ENCODE data around the gene IL17REL.

Gene IL17REL

DNA sequence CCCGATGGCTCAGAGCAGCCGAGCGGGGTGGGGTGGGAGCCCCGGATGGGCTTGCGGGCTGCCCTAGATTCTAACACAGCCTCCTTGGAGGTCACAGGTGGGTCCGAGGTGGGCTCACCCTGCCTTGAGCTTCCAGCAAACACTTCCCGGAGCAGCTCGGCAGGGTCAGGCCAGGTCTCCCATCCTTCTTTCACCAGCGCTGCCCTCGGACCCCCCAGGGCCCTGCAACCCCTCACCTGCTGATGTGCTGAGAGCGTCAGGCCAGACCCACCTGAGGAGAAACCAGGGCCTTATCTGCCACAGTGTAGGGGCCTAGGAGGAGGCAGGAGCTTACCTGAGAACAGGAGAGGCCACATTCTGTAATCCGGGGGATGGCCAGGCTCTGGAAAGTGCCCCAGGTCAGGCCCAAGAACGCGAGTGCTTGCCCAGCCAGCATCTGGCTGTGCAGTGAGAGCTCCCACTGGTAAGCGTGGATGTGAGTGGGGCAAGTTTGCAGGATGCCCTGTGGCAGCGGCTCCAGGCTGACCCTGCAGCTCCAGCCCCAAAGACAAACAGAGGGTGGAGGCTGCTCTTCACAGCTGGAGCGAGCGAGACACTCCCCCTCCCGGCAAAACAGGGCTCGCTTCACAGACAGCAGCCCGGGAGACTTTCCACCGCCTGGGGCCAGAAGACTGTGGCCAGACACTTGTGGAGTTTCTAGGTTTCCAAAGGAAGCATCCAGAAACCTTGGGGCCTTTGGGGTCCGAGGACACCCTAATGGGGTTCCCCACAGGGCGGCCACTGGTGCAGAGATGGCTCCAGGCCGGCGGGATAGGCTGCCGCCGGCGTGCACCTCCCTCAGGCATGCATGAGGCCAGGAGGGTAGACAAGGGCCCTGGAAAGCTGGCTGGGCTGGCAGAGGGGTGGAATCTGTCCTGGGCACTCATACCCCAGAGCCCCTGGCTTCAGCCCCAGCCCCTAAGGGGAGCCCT is at the start of gene IL17REL:
Gene IL17REL (minus strand): TSS at position 555 of the 971 bp plus-strand sequence. CDS start 119 bp downstream, at position 436.
- DNase-seq = peak in 4 of 10 donors; percentile 11 to 84 (median 42)
- intact Hi-C loops (cut with DNase I) = no loop called here

DNA sequence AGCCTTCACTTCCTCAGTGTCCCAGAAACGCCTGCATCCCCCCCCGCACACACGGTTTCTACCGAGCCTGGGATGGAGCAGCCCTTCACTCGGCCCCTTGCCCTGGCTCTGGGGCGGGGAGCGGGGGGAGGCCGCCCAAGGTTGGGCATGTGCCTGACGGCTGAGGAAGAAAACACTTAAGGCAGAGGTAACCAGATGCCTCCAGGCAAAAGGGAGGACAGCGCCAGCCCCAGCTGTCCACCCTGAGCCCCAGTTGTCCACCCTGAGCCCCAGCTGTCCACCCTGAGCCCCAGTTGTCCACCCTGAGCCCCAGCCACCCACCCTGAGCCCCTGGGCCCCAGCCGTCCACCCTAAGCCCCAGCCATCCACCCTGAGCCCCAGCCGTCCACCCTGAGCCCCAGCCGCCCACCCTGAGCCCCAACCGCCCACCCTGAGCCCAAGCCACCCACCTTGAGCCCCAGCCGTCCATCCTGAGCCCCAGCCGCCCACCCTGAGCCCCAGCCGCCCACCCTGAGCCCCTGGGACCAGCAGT is 49.3 kb upstream of the IL17REL start:
- peak in 4 of 10 donors; percentile 6 to 65 (median 51) for DNase-seq
- intact Hi-C loops (cut with DNase I) = no loop called here

DNA sequence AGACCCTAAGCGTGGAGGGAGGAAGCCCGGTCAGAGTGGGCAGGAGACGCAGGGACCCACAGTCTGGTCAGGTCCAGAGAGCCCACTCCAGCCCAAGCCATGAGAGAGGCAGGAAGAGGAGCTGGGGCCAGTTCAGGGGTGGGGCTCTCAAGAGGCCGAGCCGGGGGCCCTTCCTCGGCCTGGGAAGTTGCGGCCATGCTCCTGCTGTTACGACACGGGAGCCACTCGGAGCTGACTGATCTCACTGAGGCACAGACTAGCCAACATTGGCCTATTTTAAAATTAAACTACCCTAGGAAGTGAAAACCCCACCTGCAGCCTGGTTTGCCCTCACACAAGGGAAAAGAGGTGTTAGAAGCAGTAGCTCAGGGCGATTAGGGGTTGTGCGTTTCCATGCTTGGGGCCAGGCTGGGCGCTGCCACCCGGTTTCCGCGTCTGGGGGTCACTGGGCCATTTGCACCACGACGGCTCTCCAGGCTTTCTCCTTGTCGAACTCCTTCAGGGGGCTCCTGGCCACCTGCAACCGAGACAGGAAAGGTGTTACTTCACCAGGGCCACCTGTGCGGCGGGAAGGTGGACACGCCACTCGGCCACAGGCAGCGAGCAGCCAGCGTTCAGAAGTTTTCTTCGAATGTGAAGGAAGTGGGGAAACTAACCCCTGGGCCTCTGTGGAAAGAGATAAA is 48.7 kb upstream of the IL17REL start:
- intact Hi-C loops (cut with DNase I) = no loop called here
- peak in 1 of 10 donors; percentile 67 for DNase-seq

DNA sequence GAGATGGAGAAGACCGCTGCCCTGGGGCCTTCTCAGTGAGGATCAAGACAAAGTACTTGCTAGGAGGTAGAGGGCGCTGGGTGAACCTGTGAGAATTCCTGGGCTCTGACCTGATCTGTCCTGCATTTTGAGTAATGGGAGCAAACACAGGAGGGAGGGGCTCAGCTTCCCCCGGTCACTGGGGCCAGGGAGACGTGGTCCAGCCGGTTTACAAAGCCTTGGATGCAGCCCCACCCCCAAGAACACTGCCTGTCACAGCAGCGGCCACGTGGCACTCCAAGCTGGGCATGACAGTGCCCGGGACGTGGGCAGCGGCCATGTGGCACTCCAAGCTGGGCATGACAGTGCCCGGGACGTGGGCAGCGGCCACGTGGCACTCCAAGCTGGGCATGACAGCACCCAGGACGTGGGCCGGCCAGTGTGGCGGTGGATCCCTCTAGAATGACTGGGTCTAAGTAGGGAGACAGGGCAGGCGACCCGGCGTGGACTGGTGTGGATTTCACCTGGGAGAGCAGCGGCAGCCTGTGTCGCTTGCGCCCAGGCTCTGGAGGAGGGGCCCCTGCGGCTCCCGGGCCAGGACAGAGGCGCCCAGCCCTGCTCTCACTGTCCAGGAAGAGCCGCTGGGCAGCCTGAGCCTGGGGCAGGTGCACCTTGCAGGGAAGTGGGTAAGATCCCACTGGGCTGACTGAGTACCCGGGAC is 48.0 kb upstream of the IL17REL start:
- DNase-seq = peak in 4 of 10 donors; percentile 19 to 80 (median 74)
- intact Hi-C loops (cut with DNase I) = no loop called here

DNA sequence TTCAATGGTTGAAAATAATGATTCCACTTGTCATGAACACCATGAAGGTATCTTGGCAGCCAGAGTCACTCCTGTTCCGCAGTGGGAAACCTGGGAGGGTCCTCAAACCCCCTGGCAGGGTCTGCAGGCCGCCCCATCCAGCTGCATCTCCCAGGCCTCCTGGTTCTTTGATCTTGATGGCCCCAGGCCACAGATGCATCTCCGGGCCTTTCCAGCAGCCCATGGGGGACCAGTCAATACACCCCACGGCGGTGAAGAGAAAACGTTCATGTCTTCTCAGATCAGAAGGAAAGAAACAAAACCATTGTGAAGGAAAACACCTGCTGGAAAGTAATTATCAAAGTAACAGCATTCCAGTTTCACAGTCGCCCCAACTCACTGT is 47.3 kb upstream of the IL17REL start:
- peak in 1 of 10 donors; percentile 40 for DNase-seq
- intact Hi-C loops (cut with DNase I) = no loop called here

DNA sequence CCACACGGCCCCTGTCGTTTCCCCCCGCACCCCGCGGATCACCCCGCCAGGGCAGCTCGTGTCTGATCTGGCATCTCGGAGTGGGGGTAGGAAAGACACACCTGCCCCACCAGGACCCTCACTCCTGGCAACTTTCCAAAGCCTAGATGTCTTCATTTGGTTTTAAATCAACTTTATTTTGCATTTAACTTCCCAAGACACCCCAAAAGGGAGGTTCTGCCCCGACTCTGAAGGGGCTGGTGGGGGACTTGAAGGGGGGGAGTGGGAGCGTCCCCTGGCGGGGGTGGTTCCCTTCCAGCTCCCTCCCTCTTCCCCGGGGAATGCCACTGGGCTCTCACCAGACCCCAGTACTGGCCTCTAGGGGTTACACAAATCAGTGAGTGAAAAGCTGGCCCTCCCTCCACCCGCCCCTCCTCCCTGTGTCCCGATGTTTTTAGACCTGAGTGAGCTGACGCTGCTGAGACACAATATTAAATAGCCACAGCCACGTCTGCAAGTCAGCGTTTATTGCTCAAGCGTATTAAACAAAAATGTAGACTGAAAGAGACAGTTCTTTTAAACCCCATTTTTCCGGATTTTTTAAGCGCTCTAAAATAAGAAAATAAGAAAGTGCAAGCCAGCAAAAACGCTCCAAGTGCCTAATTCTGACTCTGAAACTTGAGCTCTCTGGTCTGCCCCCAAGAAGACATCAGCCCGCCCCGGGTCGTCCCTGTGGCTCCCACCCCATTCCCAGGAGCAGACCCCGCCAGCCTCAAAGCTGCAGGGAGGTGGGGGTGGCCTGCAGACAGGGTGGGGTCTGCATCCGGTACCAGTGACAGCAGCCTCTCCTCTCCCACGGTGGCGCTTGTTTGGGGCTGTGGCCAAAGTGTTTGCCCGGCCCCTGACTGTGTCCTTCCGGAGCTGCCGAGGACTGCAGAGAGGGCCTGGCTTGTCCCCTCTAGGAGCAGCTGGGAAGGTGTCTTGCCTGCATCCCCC is 46.6 kb upstream of the IL17REL start:
- DNase-seq = peak in 2 of 10 donors; percentile 52 to 78
- intact Hi-C loops (cut with DNase I) = loop anchor here (1.0 kb wide), 1 partner anchor 39 kb away; no protein-coding TSS in a partner anchor

- intact Hi-C loops (cut with DNase I) = loop anchor here (1.0 kb wide), 1 partner anchor 40 kb away; no protein-coding TSS in a partner anchor
- DNase-seq = peak in 3 of 10 donors; percentile 59 to 63 (median 61)
These were observed 45.7 kb upstream of the IL17REL start, which contains the start of gene TTLL8 for GRCh38 chr22:50058061-50058905. TSS of gene TTLL8 (minus strand) at chr22:50058298.

DNA sequence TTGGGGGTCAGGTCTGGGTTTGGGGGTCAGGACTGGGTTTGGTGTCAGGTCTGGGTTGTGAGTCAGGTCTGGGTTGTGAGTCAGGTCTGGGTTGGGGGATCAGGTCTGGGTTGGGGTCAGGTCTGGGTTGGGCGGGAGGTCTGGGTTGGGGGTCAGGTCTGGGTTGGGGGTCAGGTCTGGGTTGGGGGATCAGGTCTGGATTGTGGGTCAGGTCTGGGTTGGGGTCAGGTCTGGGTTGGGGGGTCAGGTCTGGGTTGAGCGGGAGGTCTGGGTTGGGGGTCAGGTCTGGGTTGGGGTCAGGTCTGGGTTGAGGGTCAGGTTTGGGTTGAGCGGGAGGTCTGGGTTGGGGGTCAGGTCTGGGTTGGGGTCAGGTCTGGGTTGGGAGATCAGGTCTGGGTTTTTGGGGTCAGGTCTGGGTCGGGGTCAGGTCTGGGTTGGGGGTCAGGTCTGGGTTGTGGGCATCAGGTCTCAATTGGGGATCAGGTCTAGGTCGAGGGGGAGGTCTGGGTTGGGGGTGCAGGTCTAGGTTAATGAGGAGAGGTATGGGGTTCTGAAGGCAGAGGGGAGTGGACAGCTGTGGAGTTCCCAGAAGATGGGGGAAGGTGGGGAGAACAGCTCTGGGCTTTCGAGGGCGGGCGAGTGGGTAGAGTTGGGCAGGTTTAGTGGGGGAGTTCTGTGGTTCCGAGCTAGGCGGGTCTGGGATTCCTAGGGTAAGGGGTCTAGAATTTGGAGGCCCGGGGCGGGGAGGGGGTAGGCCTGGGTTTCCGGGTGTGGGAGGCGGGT is 44.9 kb upstream of the IL17REL start:
- peak in 3 of 10 donors; percentile 47 to 70 (median 69) for DNase-seq
- intact Hi-C loops (cut with DNase I) = loop anchor here (1.0 kb wide), 1 partner anchor 41 kb away; no protein-coding TSS in a partner anchor

DNA sequence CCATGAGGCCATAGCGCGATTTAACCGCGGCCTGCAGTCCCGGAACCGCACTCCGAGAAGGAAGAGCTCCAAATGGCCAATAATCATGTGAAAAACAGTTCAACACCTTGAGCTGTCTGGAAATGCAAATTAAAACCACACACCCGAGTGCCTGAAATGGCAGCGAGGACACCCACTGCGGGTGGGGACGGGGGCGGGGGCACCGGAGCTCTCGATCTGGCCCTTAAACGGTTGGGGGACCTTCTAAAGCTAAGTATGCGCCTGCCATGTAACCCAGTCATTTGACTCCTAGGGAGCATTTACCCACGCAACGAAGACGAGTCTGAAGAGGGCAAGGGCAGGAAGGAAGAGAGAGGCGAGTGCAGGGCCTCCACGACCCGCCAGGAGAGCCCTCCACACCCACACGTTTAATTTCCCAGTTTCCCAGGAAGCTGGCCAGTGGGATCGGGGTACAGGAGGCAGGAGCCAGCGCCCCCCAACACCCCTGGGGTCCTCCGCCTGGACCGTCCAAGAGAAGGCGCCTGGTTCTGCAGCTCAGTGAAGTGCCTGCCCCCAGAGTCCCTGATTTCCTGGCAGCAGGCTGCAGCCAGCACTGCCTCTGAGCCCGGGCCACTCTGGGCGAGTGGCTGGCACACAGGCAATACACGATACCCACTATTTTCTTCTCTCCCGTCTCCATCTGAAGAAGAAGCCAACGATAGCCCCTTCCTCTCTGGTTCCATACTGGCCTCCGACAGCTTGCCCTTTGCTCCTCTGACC is 43.8 kb upstream of the IL17REL start:
- peak in 3 of 10 donors; percentile 39 to 70 (median 46) for DNase-seq
- intact Hi-C loops (cut with DNase I) = no loop called here

GRCh38 chr22:50053861-50054260 is 41.3 kb upstream of the IL17REL start:
- intact Hi-C loops (cut with DNase I) = no loop called here
- DNase-seq = peak in 3 of 10 donors; percentile 13 to 49 (median 19)

DNA sequence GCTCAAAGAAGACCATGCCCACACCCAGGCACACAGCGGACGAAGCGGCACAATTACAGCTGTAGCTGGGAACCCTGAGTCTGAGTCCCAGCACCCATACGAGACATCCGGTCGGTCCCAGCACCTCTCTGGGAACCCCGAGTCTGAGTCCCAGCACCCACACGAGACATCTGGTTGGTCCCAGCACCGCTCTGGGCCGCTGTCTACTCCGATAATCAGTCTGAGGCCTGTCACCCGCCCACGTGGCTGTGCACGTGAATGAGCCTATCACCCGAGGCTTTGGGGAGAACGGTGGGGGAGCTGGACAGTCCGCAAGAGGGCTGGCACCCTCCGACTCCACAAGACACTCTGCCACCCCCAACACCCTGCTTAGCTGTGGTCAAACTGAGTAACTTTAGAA is 39.4 kb upstream of the IL17REL start:
- peak in 4 of 10 donors; percentile 3 to 61 (median 42) for DNase-seq
- intact Hi-C loops (cut with DNase I) = no loop called here

DNA sequence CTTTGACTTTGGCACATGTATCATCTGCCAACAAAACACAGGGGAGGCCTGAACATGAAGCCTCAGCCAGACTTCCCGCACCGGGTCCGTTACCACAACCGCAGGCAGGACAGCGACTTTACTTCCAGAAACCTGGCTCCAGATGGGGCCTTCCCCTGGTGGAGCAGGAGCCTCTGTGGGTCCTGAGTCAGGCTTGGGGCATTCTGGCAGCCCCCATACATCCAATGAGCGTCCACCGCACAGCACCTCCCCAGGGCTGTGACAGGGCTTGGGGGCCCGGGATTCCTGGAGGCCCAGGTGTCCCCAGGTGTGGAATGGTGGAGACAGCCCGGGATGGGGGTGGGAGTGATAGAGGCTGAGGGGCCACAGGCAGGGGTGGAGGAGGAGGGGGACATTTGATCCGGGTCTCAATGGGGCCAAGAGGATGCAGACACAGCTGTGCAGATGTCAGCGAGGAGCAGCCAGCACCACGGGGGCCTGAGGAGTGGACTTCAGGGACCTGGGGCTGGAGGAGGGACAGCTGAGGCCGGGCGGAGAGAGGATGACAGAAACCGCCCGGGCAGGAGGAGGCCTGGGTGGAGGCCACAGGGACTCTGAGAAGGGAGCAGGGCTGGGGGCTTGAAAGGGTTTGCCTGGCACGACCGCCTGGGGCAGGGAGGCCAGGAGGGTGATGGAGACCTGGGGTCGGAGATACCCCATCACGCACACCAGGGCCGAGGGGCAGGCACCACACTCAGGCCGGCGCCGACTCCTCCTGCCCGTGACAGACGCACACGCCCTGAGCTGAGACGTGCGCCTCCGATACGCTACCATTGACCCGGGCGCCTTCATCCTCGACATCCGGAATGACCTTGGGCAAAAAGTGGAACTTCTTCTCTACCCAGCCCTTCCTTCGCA is 37.0 kb upstream of the IL17REL start:
- intact Hi-C loops (cut with DNase I) = no loop called here
- DNase-seq = peak in 4 of 10 donors; percentile 9 to 70 (median 64)

DNA sequence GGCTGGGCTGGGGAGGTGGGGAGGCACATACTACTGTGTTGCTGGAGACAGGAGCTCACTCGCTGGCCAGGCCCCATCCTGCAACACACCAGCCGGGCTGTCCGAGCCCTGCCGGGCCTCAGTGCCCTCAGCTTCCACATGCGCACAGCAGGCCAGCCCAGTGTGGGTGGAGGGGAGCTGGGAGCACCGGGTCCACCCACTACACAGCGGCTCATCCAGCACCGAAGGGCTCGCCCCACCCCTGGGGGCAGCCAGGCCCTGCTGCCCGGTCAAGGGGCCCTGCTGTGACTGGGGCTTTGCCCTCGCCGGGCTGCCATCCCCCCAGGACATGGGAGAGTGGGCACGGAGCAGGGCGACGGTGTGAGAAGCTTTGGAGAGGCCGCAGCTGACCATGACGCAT is 36.3 kb upstream of the IL17REL start:
- peak in 2 of 10 donors; percentile 35 to 59 for DNase-seq
- intact Hi-C loops (cut with DNase I) = no loop called here

DNA sequence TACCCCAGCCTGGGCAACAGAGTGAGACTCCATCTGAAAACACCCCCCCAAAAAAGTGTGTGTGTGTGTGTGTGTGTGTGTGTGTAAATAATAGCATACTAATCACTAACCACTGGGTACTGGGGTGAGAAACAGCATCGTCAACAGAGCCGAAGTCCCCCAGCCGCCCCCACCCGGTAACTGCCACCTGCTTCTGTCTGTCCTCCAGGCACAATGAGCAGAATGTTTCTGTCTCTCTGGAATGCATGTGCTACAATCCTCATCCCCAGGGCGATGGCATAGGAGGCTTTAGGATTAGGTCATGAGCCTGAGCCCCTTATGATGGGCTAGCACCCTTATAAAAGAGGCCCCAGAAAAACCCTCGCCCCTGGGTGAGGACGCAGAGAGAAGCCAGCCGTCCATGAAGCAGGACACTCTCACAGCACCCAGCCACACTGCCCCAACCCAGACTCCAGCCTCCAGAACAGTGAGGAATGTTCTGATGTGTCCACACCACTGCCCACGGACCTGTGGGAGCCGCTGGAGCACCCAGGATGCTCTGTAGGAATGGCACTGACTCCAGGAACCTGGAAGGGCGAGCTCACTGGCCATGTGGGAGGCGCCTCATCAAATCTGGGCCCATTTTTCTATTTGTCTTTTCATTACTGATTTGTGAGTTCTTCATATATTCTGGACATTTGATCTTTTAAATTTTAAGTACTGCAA is 35.6 kb upstream of the IL17REL start:
- intact Hi-C loops (cut with DNase I) = no loop called here
- DNase-seq = peak in 2 of 10 donors; percentile 39 to 52

GRCh38 chr22:50047346-50047745 is 34.8 kb upstream of the IL17REL start:
- intact Hi-C loops (cut with DNase I) = no loop called here
- DNase-seq = peak in 3 of 10 donors; percentile 55 to 72 (median 58)
